ENCODE data around the gene ZNF888. TPM values are rescaled to one million over a fixed set of nuclear protein-coding genes. Genes with fewer than 3 reads are reported as not detected.
"Not testable (repeated sequence)": the region's sequence is repeated elsewhere in the genome, so short reads cannot be mapped to it uniquely, and the experiment has no call there.

The ZNF888 gene
- total RNA-seq, 3 donors from 2014 or later: 9.8 to 20.5 (median 16.7) TPM

- H3K4me1 ChIP-seq (ENCODE audit: low read depth): no peaks in the 10 kb centered on the region
- TF ChIP-seq CTCF (IDR thresholded peaks at IDR 0.05): no peak
- no peak for DNase-seq
- no peak for ATAC-seq
- no peak overlapping the region for H3K4me3 ChIP-seq
- H3K36me3 ChIP-seq (ENCODE audit: low read depth): peaks cover 8% of the 10 kb centered on the region
- intact Hi-C loops (cut with DNase I, micrococcal nuclease): no loop called here
- peaks cover 9% of the 10 kb centered on the region for H3K9me3 ChIP-seq
These were observed 21.4 kb downstream of the ZNF888 start for GRCh38 chr19:52901842-52902241.

GRCh38 chr19:52898596-52898995, 24.6 kb downstream of the ZNF888 start:
- ATAC-seq; H3K9me3 ChIP-seq; DNase-seq; intact Hi-C loops (cut with DNase I, micrococcal nuclease); H3K4me1 ChIP-seq (ENCODE audit: low read depth); H3K36me3 ChIP-seq (ENCODE audit: low read depth); H3K4me3 ChIP-seq: not testable (repeated sequence)

- Histone ChIP-seq H3K36me3 (ENCODE audit: low read depth) (no peaks in the 10 kb centered on the region), H3K4me1 (ENCODE audit: low read depth) (peaks cover 6% of the 10 kb centered on the region), H3K9me3 (no peaks in the 10 kb centered on the region), H3K4me3 (no peak overlapping the region)
- no peak for TF ChIP-seq CTCF (IDR thresholded peaks at IDR 0.05)
- intact Hi-C loops (cut with DNase I, micrococcal nuclease): no loop called here
- DNase-seq (peak in 1 of 3 donors; percentile 10), ATAC-seq (no peak)
These were observed 25.1 kb downstream of the ZNF888 start for GRCh38 chr19:52898101-52898500.

GRCh38 chr19:52897138-52897935, 25.9 kb downstream of the ZNF888 start, which contains the start of gene ZNF320:
ZNF320 (minus strand) TSS chr19:52897635; CDS start chr19:52890255, 7,380 bp downstream.
- DNase-seq (peak; percentile 97 to 99 (median 97)), ATAC-seq (peak; percentile 99)
- H3K36me3 ChIP-seq (ENCODE audit: low read depth): no peaks in the 10 kb centered on the region
- intact Hi-C loops (cut with DNase I, micrococcal nuclease): no loop called here
- H3K9me3 ChIP-seq: no peaks in the 10 kb centered on the region
- H3K4me3 ChIP-seq: peak within 1 kb of the TSS; percentile 74
- TF ChIP-seq CTCF (IDR thresholded peaks at IDR 0.05): no peak
- H3K4me1 ChIP-seq (ENCODE audit: low read depth): peaks cover 6% of the 10 kb centered on the region

- peak; percentile 85 for ATAC-seq
- intact Hi-C loops (cut with DNase I, micrococcal nuclease): no loop called here
These were observed 26.6 kb downstream of the ZNF888 start for GRCh38 chr19:52896431-52897137.

More at GRCh38 chr19:52896431-52897137, 26.6 kb downstream of the ZNF888 start:
- Histone ChIP-seq H3K9me3 (no peaks in the 10 kb centered on the region), H3K4me3 (peak overlapping the region; percentile 74), H3K4me1 (ENCODE audit: low read depth) (peaks cover 6% of the 10 kb centered on the region), H3K36me3 (ENCODE audit: low read depth) (no peaks in the 10 kb centered on the region)
- peak; percentile 73 to 85 (median 77) for DNase-seq
- no peak for TF ChIP-seq CTCF (IDR thresholded peaks at IDR 0.05)

Data from mucosa of descending colon (tissue), 3 donors.